ENCODE results near the gene RCE1.

RCE1 gene

GRCh38 chr11:66845143-66845875, 2.1 kb downstream of the RCE1 start:
- DNase-seq: no peak

- no peak for DNase-seq
Observed at GRCh38 chr11:66845876-66846212, 2.6 kb downstream of the RCE1 start.

- DNase-seq: no peak
Observed at GRCh38 chr11:66846671-66847091, 3.4 kb downstream of the RCE1 start.

- DNase-seq: no peak
Observed at GRCh38 chr11:66847461-66848232, 4.4 kb downstream of the RCE1 start.

- DNase-seq: no peak
Observed at GRCh38 chr11:66848671-66849500, 5.6 kb downstream of the RCE1 start.

- no peak for DNase-seq
Observed at GRCh38 chr11:66849501-66850234, 6.4 kb downstream of the RCE1 start.

- no peak for DNase-seq
Observed at GRCh38 chr11:66850235-66850587, 7.0 kb downstream of the RCE1 start.

- no peak for DNase-seq
Observed at GRCh38 chr11:66850588-66851238, 7.5 kb downstream of the RCE1 start.

GRCh38 chr11:66851239-66851596, 8.0 kb downstream of the RCE1 start:
- no peak for DNase-seq

GRCh38 chr11:66851698-66852465, 8.6 kb downstream of the RCE1 start:
- DNase-seq: no peak

- no peak for DNase-seq
Observed at GRCh38 chr11:66852466-66853241, 9.4 kb downstream of the RCE1 start.

- DNase-seq: no peak
Observed at GRCh38 chr11:66853242-66854229, 10.3 kb downstream of the RCE1 start.

- DNase-seq: no peak
Observed at GRCh38 chr11:66854231-66854661, 11.0 kb downstream of the RCE1 start.

- DNase-seq: no peak
Observed at GRCh38 chr11:66854729-66855211, 11.5 kb downstream of the RCE1 start.

GRCh38 chr11:66855574-66856495, 12.6 kb downstream of the RCE1 start:
- DNase-seq: no peak

GRCh38 chr11:66856496-66857233, 13.4 kb downstream of the RCE1 start, which contains the start of gene LRFN4:
Gene LRFN4, plus strand, starts transcription at chr11:66857064. Its CDS starts 681 bp downstream, at chr11:66857745.
- DNase-seq: no peak

- no peak for DNase-seq
Observed at GRCh38 chr11:66857234-66857926, 14.1 kb downstream of the RCE1 start.

Data from cortex of kidney (tissue), 1 donor.